Nephron (organoid): ENCODE data around the gene GALR2.
A peak's percentile ranks its signal among the peaks of the same experiment; 100 is the strongest.
"Not testable (repeated sequence)": the region's sequence is repeated elsewhere in the genome, so short reads cannot be mapped to it uniquely, and the experiment has no call there.

Experiments
- H3K27ac Mint-ChIP-seq, 3 experiments: 2 replicates each; pipeline ENCODE4 v1.8.0; 2020; ENCODE audit warnings: mixed read lengths in 3 of 3, mild to moderate bottlenecking in 2 of 3, moderate library complexity in 1 of 3
- H3K27me3 Mint-ChIP-seq: 2 replicates; pipeline ENCODE4 v1.8.0; 2021; ENCODE audit warnings: low read depth, mild to moderate bottlenecking, moderate library complexity, mixed read lengths
- H3K36me3 Mint-ChIP-seq: 2 replicates; pipeline ENCODE4 v1.8.0; 2020; ENCODE audit warnings: low read depth, mixed read lengths
- H3K4me1 Mint-ChIP-seq: 2 replicates; pipeline ENCODE4 v1.8.0; 2020; ENCODE audit warnings: mixed read lengths
- H3K4me3 Mint-ChIP-seq, 3 experiments: 2 replicates each; pipeline ENCODE4 v1.8.0; 2020; ENCODE audit warnings: mild to moderate bottlenecking in 3 of 3, mixed read lengths in 3 of 3, moderate library complexity in 2 of 3
- H3K9me3 Mint-ChIP-seq: 2 replicates; pipeline ENCODE4 v1.8.0; 2020; ENCODE audit warnings: mixed read lengths
- CTCF ChIP-seq, 3 experiments: fragments of 200-600 bp; sonication (generic); IDR thresholded peaks; one replicate each; pipeline ENCODE4 v1.5.0; 2021; ENCODE audit warnings: antibody characterized with exemption in 3 of 3; ENCODE audit not compliant: unreplicated experiment in 3 of 3

The GALR2 gene

DNA sequence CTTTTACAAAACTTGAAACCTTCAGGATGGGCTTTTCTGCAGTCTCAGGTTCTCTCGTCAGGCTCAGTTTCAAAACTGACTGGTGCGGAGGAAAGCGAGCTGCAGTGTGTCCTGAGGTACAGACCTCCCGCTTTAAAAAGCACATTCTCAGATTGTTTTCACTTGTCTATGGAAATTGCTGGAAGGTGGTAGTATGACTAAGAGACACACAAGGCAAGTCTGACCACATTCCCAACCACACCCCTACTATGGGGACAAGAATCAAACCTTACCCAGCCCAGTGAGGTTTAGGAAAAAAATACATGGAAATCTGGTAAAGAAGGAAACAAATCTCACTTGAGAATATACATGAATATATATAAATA, 20.5 kb upstream of the GALR2 start:
- no peak for TF ChIP-seq CTCF (IDR thresholded peaks at IDR 0.05; ENCODE audit: unreplicated experiment in 3 of 3)
- Mint-ChIP-seq H3K27ac (peak overlapping the region in 2 of 3 experiments; percentile 71 to 83), H3K9me3 (no peaks in the 10 kb centered on the region), H3K4me3 (no peak overlapping the region), H3K4me1 (peaks cover 13% of the 10 kb centered on the region), H3K36me3 (peaks cover 63% of the 10 kb centered on the region), H3K27me3 (no peaks in the 10 kb centered on the region)

DNA sequence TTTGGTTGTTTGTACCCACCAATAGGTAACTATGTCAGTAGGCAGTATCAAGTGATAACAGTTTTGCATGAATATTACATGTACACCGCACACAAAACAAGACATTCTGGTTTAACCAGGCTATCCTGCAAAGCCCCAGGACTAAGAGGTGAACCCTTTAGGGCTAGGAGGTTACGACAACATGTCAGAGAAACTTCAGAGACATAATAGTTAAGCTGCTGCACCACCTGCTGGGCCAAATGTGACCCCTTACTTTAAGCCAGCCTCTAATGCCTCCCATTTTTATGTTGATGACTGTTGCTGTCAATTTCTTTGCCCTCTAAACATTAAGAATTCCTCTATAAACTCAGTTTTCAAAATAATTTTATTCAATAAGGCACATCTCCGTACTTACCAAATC, 17.7 kb upstream of the GALR2 start:
- H3K4me3 Mint-ChIP-seq = no peak overlapping the region
- H3K4me1 Mint-ChIP-seq = peaks cover 8% of the 10 kb centered on the region
- TF ChIP-seq CTCF (IDR thresholded peaks at IDR 0.05; ENCODE audit: unreplicated experiment in 3 of 3) = peak in 1 of 3 experiments; percentile 21
- no peak overlapping the region for H3K27ac Mint-ChIP-seq
- H3K27me3 Mint-ChIP-seq = no peaks in the 10 kb centered on the region
- peaks cover 62% of the 10 kb centered on the region for H3K36me3 Mint-ChIP-seq
- no peaks in the 10 kb centered on the region for H3K9me3 Mint-ChIP-seq

GRCh38 chr17:76058264-76058663, 16.3 kb upstream of the GALR2 start:
- H3K4me3 Mint-ChIP-seq, H3K27ac Mint-ChIP-seq, H3K27me3 Mint-ChIP-seq, H3K9me3 Mint-ChIP-seq, H3K4me1 Mint-ChIP-seq: not testable (repeated sequence)
- peaks cover 67% of the 10 kb centered on the region for H3K36me3 Mint-ChIP-seq

- Mint-ChIP-seq H3K27me3 (no peaks in the 10 kb centered on the region), H3K9me3 (no peaks in the 10 kb centered on the region), H3K4me1 (no peaks in the 10 kb centered on the region), H3K4me3 (no peak overlapping the region), H3K36me3 (peaks cover 71% of the 10 kb centered on the region), H3K27ac (no peak overlapping the region)
- no peak for TF ChIP-seq CTCF (IDR thresholded peaks at IDR 0.05; ENCODE audit: unreplicated experiment in 3 of 3)
Measured at GRCh38 chr17:76063875-76064546, 10.6 kb upstream of the GALR2 start.

DNA sequence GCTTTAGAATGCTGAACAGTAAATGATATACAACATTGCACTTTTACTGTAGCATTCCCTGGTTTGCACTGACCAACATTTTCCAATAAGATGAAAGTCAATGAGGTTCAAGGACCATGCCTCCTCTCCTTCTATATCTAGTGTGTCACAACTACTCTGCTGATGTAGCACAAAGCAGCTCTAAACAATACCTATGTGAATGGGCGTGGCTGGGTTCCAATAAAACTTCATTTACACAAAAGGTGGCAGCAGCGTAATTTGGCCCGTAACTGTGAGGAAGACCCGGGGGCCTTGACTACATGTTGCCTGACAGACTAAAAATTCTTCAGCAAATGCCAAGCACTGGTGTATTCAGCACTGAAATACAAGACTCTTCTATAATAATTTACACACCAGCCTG, 8.8 kb upstream of the GALR2 start:
- Mint-ChIP-seq H3K27ac (no peak overlapping the region), H3K4me1 (peaks cover 4% of the 10 kb centered on the region), H3K4me3 (no peak overlapping the region), H3K27me3 (no peaks in the 10 kb centered on the region), H3K36me3 (peaks cover 59% of the 10 kb centered on the region), H3K9me3 (no peaks in the 10 kb centered on the region)
- no peak for TF ChIP-seq CTCF (IDR thresholded peaks at IDR 0.05; ENCODE audit: unreplicated experiment in 3 of 3)

DNA sequence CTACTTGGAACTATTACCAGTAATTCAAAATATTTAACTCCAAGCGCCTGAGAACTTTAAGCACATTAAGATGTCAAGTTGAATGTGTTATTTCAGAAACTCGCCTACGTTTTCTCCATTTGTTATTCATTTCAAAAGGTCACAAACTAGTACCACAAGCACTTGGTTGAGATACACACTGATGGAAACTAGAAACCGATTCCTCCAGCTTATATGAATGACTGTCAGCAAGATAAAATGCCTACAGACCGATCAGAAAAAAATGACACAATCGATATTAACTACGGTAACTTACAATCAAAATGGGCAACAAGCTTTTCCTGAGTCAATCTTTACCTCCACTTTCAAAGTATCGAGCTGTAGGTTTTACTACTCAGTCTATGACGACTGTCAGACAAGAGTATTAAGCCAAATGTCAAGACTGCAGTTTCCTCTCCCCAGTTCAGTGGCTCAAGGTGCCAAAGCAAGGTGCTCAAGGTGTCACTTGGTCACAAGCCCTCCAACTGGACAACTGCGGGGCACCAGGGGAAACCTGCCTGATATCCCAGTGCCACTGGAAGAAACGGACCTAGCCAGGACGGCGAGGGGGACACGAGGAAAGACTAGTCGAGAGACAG, 2.9 kb upstream of the GALR2 start:
- peak overlapping the region; percentile 58 to 87 (median 75) for H3K27ac Mint-ChIP-seq
- H3K9me3 Mint-ChIP-seq = no peaks in the 10 kb centered on the region
- peaks cover 17% of the 10 kb centered on the region for H3K36me3 Mint-ChIP-seq
- no peak for TF ChIP-seq CTCF (IDR thresholded peaks at IDR 0.05; ENCODE audit: unreplicated experiment in 3 of 3)
- H3K27me3 Mint-ChIP-seq = peaks cover 34% of the 10 kb centered on the region
- H3K4me3 Mint-ChIP-seq = peak overlapping the region; percentile 94 to 99 (median 95)
- peaks cover 23% of the 10 kb centered on the region for H3K4me1 Mint-ChIP-seq
